Testis (tissue), 2 donors: Measurements from ENCODE around the gene CHD2.

Experiments used
- POLR2A ChIP-seq: fragments of 450-650 bp; IDR thresholded peaks from one replicate; pipeline ENCODE4 v1.6.1; 2017; ENCODE audit warnings: antibody characterized with exemption, mild to moderate bottlenecking, moderate library complexity
- TF ChIP-seq, protein P1 (sequence below), 3 experiments: fragments of 450-650 bp in 2 of 3; fragments of 200-600 bp in 1 of 3; sonication (generic) in 1 of 3; IDR thresholded peaks; one replicate each; pipeline ENCODE4 v1.5.1; 2016 to 2019; ENCODE audit warnings: antibody characterized with exemption in 3 of 3, mild to moderate bottlenecking in 2 of 3, moderate library complexity in 1 of 3

DNA sequence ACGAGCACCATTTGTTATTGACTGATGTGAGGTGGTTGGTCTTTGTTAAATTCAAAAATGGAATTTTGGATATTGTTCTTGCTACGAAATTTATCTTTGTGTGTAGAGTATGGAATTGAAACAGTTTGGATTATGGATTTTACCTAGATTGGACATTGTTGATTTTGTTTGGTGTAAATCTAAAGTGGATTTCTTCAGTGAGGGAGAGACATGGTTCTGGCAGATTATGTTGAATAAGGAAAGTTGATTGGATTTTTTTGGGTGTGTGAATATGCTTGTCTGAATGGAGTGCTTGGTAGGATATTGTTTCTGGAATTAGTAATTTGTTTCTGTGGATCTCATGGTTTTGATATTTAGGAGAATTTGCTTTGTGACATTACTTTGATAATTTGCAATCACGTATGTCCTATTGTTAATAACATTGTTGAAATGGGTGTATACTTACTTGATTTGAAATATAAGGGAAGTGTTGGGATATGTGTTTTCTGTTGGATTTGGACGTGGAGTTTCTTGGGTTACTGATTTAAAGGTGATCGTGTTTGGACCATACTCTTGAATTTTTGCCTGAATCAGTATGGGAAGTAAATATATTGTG lies 1.0 kb upstream of the CHD2 start:
- TF ChIP-seq, protein P1, sequence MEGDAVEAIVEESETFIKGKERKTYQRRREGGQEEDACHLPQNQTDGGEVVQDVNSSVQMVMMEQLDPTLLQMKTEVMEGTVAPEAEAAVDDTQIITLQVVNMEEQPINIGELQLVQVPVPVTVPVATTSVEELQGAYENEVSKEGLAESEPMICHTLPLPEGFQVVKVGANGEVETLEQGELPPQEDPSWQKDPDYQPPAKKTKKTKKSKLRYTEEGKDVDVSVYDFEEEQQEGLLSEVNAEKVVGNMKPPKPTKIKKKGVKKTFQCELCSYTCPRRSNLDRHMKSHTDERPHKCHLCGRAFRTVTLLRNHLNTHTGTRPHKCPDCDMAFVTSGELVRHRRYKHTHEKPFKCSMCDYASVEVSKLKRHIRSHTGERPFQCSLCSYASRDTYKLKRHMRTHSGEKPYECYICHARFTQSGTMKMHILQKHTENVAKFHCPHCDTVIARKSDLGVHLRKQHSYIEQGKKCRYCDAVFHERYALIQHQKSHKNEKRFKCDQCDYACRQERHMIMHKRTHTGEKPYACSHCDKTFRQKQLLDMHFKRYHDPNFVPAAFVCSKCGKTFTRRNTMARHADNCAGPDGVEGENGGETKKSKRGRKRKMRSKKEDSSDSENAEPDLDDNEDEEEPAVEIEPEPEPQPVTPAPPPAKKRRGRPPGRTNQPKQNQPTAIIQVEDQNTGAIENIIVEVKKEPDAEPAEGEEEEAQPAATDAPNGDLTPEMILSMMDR (IDR thresholded peaks at IDR 0.05) = no peak
- TF ChIP-seq POLR2A = no peak
